Ovary (tissue), 9 donors: ENCODE results near the gene ADH4. TPM values are rescaled to one million over a fixed set of nuclear protein-coding genes. Genes with fewer than 3 reads are reported as not detected.

ENCODE experiments used
- DNase-seq, 5 donors: peaks; one replicate each; pipeline ENCODE4 v3.0.0-alpha.2; 2019 to 2020
- H3K27ac ChIP-seq, 2 donors: fragments of 200-600 bp; one replicate each; pipeline versions ENCODE4 v1.5.1 to v1.8.0; 2019 to 2022
- H3K27me3 ChIP-seq: fragments of 200-600 bp; one replicate; pipeline ENCODE4 v1.8.0; 2022
- H3K36me3 ChIP-seq: fragments of 200-600 bp; sonication (generic); one replicate; pipeline ENCODE4 v1.5.1; 2019
- H3K4me1 ChIP-seq: one replicate; pipeline ENCODE4 v1.8.1; 2013; ENCODE audit warnings: mild to moderate bottlenecking, moderate library complexity; ENCODE audit not compliant: insufficient read depth
- H3K4me3 ChIP-seq: fragments of 200-600 bp; sonication (generic); one replicate; pipeline ENCODE4 v1.5.1; 2017
- H3K9me3 ChIP-seq, 2 donors: fragments of 200-600 bp in 1 of 2; sonication (generic) in 1 of 2; one replicate each; pipeline versions ENCODE4 v1.5.1 to v1.8.1; 2013 to 2019; ENCODE audit warnings: mild to moderate bottlenecking in 1 of 2, moderate library complexity in 1 of 2
- CTCF ChIP-seq, 3 donors: fragments of 450-650 bp in 2 of 3; fragments of 200-600 bp in 1 of 3; IDR thresholded peaks; one replicate each; pipeline versions ENCODE4 v1.5.1 to v1.8.0; 2016 to 2022; ENCODE audit warnings: antibody characterized with exemption in 3 of 3, mild to moderate bottlenecking in 1 of 3
- EP300 ChIP-seq: sonication (generic); formaldehyde crosslinking; IDR thresholded peaks from one replicate; pipeline ENCODE4 v1.6.1; 2017; ENCODE audit warnings: antibody characterized with exemption
- POLR2A ChIP-seq: fragments of 450-650 bp; IDR thresholded peaks from one replicate; pipeline ENCODE4 v1.6.1; 2017; ENCODE audit warnings: antibody characterized with exemption, mild to moderate bottlenecking, moderate library complexity
- whole genome bisulfite sequencing, 3 donors: extraction: QIAGEN DNeasy Blood & Tissue Kit in 1 of 3; methylation state at CpG; one replicate each; pipeline versions ENCODE4 v1.1.5 to v1.1.7; 2013 to 2017; 5-methylcytosine and 5-hydroxymethylcytosine counted together
- intact Hi-C, 4 donors: fragments of 100-400 bp; cut with DNase I; formaldehyde crosslinking; loops; one replicate each; pipeline versions ENCODE4 v1.11.0 to v1.15.1; 2022 to 2023
- polyA plus RNA-seq, 2 donors: library from polyadenylated mRNA; stranded (reverse); fragments of 200-250 nt in 1 of 2; fragments of 350-450 nt in 1 of 2; fragmentation: Illumina TruSeq in 1 of 2; extraction: RNeasy Lipid Tissue Mini Kit (QIAGEN cat#74804) in 1 of 2; gene quantifications; one replicate each; pipeline ENCODE4 v1.2.3, GENCODE V29; 2013 to 2014
- total RNA-seq, 7 donors: library from RNA; depleted of rRNA in 2 of 7; stranded (reverse); fragments of >200 nt in 2 of 7; fragmentation: NEBNext Ultra II Directional in 3 of 7; extraction: Animal tissue kit (Norgen Biotek cat#: 25700) in 3 of 7; gene quantifications; one replicate each; pipeline versions ENCODE4 v1.1.0 to v1.2.4, GENCODE V29; 2016 to 2023
- donor health status: DM: no; HTN: no; CAD: no; lungs with moderate emphysema.
- donor health status: DM: no; HTN: no; CAD: no.
- donor health status: Bipolar disorder and iron deficiency.
- donor health status: DM: yes; HTN: yes; CAD: no.
- donor health status: DM: no; HTN: no; CAD: no.
- donor health status: DM: yes; HTN: yes; CAD: no.

Gene ADH4
- total and polyA plus RNA-seq, 9 donors = 0.04 to 0.72 (median 0.33) TPM; not detected in 6

GRCh38 chr4:99078336-99078735 lies 65.8 kb downstream of the ADH4 start:
- no peaks in the 10 kb centered on the region for H3K27me3 ChIP-seq
- peaks cover 2% of the 10 kb centered on the region for H3K4me1 ChIP-seq
- TF ChIP-seq CTCF (IDR thresholded peaks at IDR 0.05) = no peak
- no peak for TF ChIP-seq POLR2A
- TF ChIP-seq EP300 = no peak
- intact Hi-C loops = no loop called here
- H3K36me3 ChIP-seq = no peaks in the 10 kb centered on the region
- H3K9me3 ChIP-seq = no peaks in the 10 kb centered on the region
- H3K27ac ChIP-seq = no peak overlapping the region
- H3K4me3 ChIP-seq = no peak overlapping the region
- DNase-seq = no peak
- 78 to 92% (median 89%) methylated on average over 5 of the region's 5 CpGs for WGBS, 3 donors

GRCh38 chr4:99077177-99077576 lies 66.9 kb downstream of the ADH4 start:
- no peaks in the 10 kb centered on the region for H3K27me3 ChIP-seq
- no peak overlapping the region for H3K4me3 ChIP-seq
- TF ChIP-seq POLR2A (no peak), EP300 (no peak)
- no peak overlapping the region for H3K27ac ChIP-seq
- DNase-seq = no peak
- H3K36me3 ChIP-seq = no peaks in the 10 kb centered on the region
- WGBS, 3 donors = 85 to 89% (median 87%) methylated on average over 4 of the region's 4 CpGs
- no peaks in the 10 kb centered on the region for H3K4me1 ChIP-seq
- H3K9me3 ChIP-seq = no peaks in the 10 kb centered on the region
- intact Hi-C loops = no loop called here

GRCh38 chr4:99076292-99076976 lies 67.7 kb downstream of the ADH4 start:
- intact Hi-C loops = no loop called here
- no peak overlapping the region for H3K4me3 ChIP-seq
- no peak overlapping the region for H3K27ac ChIP-seq
- H3K36me3 ChIP-seq = no peaks in the 10 kb centered on the region
- TF ChIP-seq POLR2A (no peak), CTCF (IDR thresholded peaks at IDR 0.05) (no peak), EP300 (no peak)
- H3K9me3 ChIP-seq = no peaks in the 10 kb centered on the region
- H3K4me1 ChIP-seq = no peaks in the 10 kb centered on the region
- H3K27me3 ChIP-seq = no peaks in the 10 kb centered on the region
- no peak for DNase-seq
- 71 to 88% (median 83%) methylated on average over 5 of the region's 5 CpGs for WGBS, 3 donors

- no peaks in the 10 kb centered on the region for H3K4me1 ChIP-seq
- H3K36me3 ChIP-seq = no peaks in the 10 kb centered on the region
- intact Hi-C loops = no loop called here
Observed at GRCh38 chr4:99074816-99075215, 69.3 kb downstream of the ADH4 start.

More at GRCh38 chr4:99074816-99075215, 69.3 kb downstream of the ADH4 start:
- no peak for TF ChIP-seq EP300
- no peak for TF ChIP-seq POLR2A
- TF ChIP-seq CTCF (IDR thresholded peaks at IDR 0.05) = no peak
- DNase-seq = no peak
- 93 to 97% (median 96%) methylated on average over 7 of the region's 7 CpGs for WGBS, 3 donors
- no peaks in the 10 kb centered on the region for H3K9me3 ChIP-seq
- H3K27ac ChIP-seq = no peak overlapping the region
- no peaks in the 10 kb centered on the region for H3K27me3 ChIP-seq
- H3K4me3 ChIP-seq = no peak overlapping the region

Other genes starting within 250 kb of the ADH4 start
- gene EIF4E, start 215.2 kb downstream of the ADH4 start, total RNA-seq = 10 to 100 TPM; 48.6 to 74.4 (median 69.5) TPM
- gene EIF4E, start 215.2 kb downstream of the ADH4 start, polyA plus RNA-seq = 10 to 100 TPM; 26.7 to 56.9 TPM
- 10 to 100 TPM; 19.8 to 34.5 (median 25.4) TPM for gene METAP1, start 148.6 kb downstream of the ADH4 start, total RNA-seq
- 10 to 100 TPM; 16.1 to 38.6 TPM for gene METAP1, start 148.6 kb downstream of the ADH4 start, polyA plus RNA-seq
- 100 to 1,000 TPM in 5 of 7 donors, 10 to 100 TPM in 2; 79.5 to 224 (median 148) TPM for gene ADH5, start 55.5 kb downstream of the ADH4 start, total RNA-seq
- 100 to 1,000 TPM; 161 to 227 TPM for gene ADH5, start 55.5 kb downstream of the ADH4 start, polyA plus RNA-seq
- gene ADH6, start 74.9 kb upstream of the ADH4 start, total RNA-seq = under 1 TPM in 3 of 7 donors, not detected in 4; 0.37 to 0.57 (median 0.56) TPM
- under 1 TPM; 0.12 to 0.18 TPM for gene ADH6, start 74.9 kb upstream of the ADH4 start, polyA plus RNA-seq
- gene ADH1A, start 146.7 kb upstream of the ADH4 start, total RNA-seq = 1 to 10 TPM in 2 of 7 donors, under 1 TPM in 4, not detected in 1; 0.17 to 2.4 (median 0.83) TPM
- gene ADH1A, start 146.7 kb upstream of the ADH4 start, polyA plus RNA-seq = under 1 TPM in 1 of 2 donors, not detected in 1; 0.15 TPM
- 100 to 1,000 TPM in 6 of 7 donors, 10 to 100 TPM in 1; 67.5 to 415 (median 184) TPM for gene ADH1B, start 177.1 kb upstream of the ADH4 start, total RNA-seq
- 100 to 1,000 TPM; 201 to 254 TPM for gene ADH1B, start 177.1 kb upstream of the ADH4 start, polyA plus RNA-seq
- 10 to 100 TPM in 1 of 7 donors, 1 to 10 TPM in 6; 1.5 to 21.6 (median 7.0) TPM for gene ADH1C, start 208.4 kb upstream of the ADH4 start, total RNA-seq
- gene ADH1C, start 208.4 kb upstream of the ADH4 start, polyA plus RNA-seq = 1 to 10 TPM; 4.9 to 8.6 TPM